Right ventricle myocardium inferior (tissue), 1 donor: ENCODE data around the gene MAST2. TPM values are rescaled to one million over a fixed set of nuclear protein-coding genes. Genes with fewer than 3 reads are reported as not detected.

Source experiments
- ATAC-seq: fragments of 200-7000 bp; cut with Tn5 transposase; one replicate; pipeline ENCODE4 v1.9.1; 2020; ENCODE audit warnings: mild to moderate bottlenecking, moderate library complexity
- DNase-seq: peaks from one replicate; pipeline ENCODE4 v3.0.0; 2021; ENCODE audit errors: missing footprints
- intact Hi-C: fragments of 100-400 bp; cut with DNase I; formaldehyde crosslinking; loops from one replicate; pipeline ENCODE4 v1.11.0; 2022
- total RNA-seq: library from RNA; stranded (reverse); fragmentation: NEBNext Ultra II Directional; extraction: Animal tissue kit (Norgen Biotek cat#: 25700); gene quantifications from one replicate; pipeline ENCODE4 v1.2.1, GENCODE V29; 2021
- donor health status: DM: no; HTN: yes; CAD: no; lungs with severe emphysema.

The MAST2 gene
- total RNA-seq, 1 donor from 2014 or later, result 100 TPM

DNA sequence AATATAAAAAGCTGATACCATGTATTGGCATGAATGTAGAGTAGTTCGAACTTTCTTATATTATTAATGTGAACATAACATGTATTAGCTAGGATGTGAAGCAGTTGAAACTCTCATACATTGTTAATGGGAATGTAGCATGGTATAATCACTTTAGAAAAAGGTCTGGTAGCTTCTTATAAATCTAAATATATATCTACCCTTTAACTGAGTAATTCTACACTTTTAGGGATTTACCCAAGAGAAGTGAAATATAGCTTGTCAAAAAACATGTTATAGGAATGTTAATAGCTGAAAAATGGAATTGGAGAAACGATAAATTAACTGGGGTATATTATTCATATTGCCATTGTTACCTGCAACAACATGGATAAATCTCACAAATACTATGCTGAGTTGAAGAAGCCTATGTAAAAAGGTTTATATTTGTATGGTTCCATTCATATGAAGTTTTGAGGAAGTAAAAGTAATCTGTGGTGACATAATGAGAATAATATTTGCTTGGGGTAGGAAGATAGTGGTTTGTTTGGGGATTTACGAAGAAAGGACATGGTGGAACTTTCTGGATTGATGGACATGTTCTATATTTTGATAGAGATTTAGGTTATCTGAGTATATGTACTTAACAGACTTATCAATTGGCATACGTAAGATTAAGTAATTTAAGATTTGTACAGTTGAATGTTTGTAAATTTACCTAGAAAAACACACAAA is 76.6 kb downstream of the MAST2 start:
- DNase-seq (no peak), ATAC-seq (no peak)
- intact Hi-C loops, result no loop called here

DNA sequence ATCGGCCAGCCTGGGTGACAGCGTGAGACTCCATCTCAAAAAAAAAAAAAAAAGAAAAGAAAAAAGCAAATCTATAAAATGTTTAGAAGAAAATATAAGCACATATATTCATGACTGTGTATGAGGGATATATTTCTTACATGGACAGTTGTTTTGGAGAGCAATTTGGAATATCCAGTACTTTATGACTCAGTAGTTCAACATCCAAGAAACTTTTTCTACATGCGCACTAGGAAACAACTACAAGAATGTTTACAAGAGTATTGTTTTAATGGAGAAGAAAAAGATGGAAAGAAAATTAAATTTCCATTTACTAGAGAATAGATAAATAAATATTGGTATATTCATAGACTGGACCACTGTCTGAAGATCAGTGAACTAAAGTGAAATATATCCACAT is 77.5 kb downstream of the MAST2 start:
- intact Hi-C loops, result no loop called here
- DNase-seq (no peak), ATAC-seq (no peak)

DNA sequence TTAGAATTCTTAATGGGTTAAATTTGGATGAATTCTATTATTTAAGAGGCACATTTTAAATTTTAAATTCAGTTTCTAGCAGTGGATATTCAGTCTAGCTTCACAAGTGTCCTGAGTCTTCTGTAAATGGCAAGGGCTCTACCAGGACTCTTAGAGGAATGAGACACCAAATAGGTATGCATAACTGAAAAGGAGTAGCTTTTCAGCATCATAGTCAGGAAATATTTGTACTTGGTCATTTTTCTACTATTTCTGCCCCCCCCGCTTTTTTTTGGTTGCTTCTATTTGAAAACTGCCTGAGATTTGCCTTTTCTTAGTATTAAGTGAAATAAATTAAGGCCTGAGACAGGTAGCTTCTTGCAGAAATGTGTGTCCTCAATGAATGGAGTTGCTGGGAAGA is 80.2 kb downstream of the MAST2 start:
- intact Hi-C loops, result no loop called here
- no peak for DNase-seq
- no peak for ATAC-seq

GRCh38 chr1:45884700-45885099 is 81.3 kb downstream of the MAST2 start:
- DNase-seq (no peak), ATAC-seq (no peak)
- intact Hi-C loops, result no loop called here

DNA sequence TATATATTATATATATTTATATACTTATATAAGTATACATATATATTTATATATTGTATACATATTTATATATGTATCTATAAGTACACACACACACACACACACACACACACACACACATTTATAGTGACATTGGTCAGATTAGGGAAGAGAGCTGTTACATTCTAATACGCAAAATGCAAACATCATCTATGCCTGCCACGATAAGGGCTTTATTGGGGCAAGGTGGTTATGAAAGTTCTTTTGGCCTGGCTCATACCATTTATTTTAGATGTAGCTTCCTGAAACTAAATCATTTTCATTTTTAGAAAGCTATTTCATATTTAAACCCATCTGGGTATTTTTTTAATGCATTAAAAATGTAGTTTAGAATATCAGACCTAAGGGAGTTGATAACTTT is 82.8 kb downstream of the MAST2 start:
- intact Hi-C loops, result no loop called here
- ATAC-seq (no peak), DNase-seq (no peak)

GRCh38 chr1:45887156-45887842 is 83.9 kb downstream of the MAST2 start:
- intact Hi-C loops, result no loop called here
- ATAC-seq, result no peak

DNA sequence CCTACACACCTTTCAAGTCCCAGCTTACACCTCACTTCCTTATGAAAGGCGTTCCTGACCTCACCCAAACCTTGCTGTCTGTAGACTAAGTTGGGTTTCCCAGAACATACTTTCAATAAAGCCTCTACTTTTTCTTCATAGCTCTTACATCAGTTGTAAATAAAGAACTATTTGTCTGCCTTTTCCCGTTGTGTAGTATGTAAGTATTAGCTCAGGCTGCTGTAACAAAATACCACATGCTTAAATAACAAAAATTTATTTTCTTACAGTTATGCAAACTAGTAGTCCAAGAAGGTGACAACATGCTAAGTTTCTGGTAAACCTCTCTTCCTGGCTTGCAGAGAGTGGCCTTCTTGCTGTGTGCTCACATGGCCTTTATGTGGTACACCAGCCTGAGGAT is 86.7 kb downstream of the MAST2 start:
- DNase-seq (no peak), ATAC-seq (no peak)
- intact Hi-C loops, result loop anchor here (10.0 kb wide), 1 partner anchor 295 kb away; no protein-coding TSS in a partner anchor

More at GRCh38 chr1:45887156-45887842, 83.9 kb downstream of the MAST2 start:
- no peak for DNase-seq

DNA sequence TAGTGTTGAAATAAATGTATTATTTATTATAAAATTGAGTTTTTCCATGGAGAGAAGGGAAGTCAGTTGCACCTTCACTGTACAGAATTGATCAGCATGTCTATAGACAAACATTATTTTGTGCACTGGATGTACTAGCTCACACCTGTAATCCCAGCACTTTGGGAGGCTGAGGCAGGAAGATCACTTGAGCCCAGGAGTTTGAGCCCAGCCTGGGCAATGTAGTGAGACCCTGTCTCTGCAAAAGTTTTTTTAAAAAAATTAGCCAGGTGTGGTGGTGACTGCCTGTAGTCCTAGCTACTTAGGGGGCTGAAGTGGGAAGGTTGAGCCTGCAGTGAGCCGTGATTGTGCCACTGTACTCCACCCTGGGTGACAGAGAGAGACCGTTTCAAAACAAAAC is 87.7 kb downstream of the MAST2 start:
- no peak for DNase-seq
- intact Hi-C loops, result loop anchor here (10.0 kb wide), 1 partner anchor 294 kb away; no protein-coding TSS in a partner anchor

GRCh38 chr1:45892068-45892785 is 88.8 kb downstream of the MAST2 start:
- ATAC-seq (peak; percentile 74), DNase-seq (no peak)
- intact Hi-C loops, result loop anchor here (10.0 kb wide), 1 partner anchor 293 kb away; no protein-coding TSS in a partner anchor

More for the DNA sequence above, 87.7 kb downstream of the MAST2 start:
- no peak for ATAC-seq

DNA sequence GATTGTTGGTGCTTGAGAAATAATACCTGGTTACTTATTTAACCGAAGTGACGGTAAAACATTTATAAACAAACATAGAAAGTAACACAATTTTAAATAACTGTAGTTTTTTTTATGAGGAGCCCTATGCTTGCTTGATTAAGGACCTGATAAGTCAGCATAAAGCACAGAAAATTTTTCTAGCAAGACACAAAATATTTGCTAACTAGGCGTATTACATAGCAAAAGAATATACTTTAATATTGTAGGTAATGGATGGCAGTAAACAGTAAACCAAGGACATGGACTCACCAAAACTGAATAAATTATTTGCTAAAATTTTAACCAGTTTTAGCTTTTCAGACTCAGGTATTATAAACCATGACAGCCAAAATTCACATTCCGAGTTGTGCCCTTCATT is 90.9 kb downstream of the MAST2 start:
- no peak for DNase-seq
- no peak for ATAC-seq
- intact Hi-C loops, result loop anchor here (10.0 kb wide), 1 partner anchor 290 kb away; no protein-coding TSS in a partner anchor

- intact Hi-C loops, result loop anchor here (10.0 kb wide), 1 partner anchor 290 kb away; no protein-coding TSS in a partner anchor
- DNase-seq (no peak), ATAC-seq (no peak)
These were observed 91.5 kb downstream of the MAST2 start for GRCh38 chr1:45894921-45895320.

GRCh38 chr1:45895406-45895805 is 92.0 kb downstream of the MAST2 start:
- DNase-seq (no peak), ATAC-seq (no peak)
- intact Hi-C loops, result loop anchor here (10.0 kb wide), 1 partner anchor 289 kb away; no protein-coding TSS in a partner anchor

GRCh38 chr1:45906883-45907282 is 103.5 kb downstream of the MAST2 start:
- intact Hi-C loops, result no loop called here
- no peak for ATAC-seq
- DNase-seq, result no peak

DNA sequence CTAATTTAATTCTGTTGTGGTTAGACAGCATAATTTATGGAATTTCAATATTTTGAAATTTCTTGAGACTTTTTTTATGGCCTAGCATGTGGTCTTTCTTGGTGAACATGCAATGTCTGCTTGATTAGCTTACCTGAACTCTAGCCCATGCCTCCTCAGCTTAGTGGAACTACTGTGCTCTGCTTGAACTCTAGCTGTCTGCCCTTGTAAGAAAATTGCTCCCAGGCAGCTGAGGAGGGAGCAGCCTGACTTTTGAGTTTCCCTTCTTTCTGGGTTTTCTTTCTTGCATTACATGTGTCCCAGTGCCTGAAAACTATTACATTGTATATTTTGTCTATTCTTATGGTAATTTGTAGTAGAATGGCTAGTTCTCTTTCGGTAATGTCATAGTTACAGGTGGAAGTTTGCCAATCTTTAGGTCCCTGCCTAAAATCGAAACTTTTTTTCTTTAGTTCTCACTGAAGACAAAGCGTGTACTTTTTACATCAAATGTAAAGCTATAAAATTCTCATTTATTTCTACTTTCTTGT is 105.3 kb downstream of the MAST2 start:
- no peak for ATAC-seq
- DNase-seq, result no peak
- intact Hi-C loops, result no loop called here

DNA sequence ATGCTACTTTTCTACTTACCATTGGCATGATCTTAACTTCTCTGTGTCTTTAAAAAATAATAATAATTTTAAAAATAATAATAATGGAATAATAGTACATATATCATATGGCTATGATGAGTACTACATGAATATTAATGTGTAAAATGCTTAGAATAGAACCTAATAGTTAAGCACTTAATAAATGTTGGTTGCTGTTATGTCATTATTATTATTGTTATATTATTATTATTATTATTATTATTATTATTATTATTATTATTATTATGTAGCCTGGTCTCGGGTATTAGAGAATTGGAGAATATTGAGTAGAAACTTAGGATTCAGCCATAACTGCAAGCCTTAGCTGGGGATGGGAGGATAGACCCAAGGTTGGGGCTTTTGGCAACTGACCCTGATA is 108.2 kb downstream of the MAST2 start:
- intact Hi-C loops, result no loop called here
- ATAC-seq (no peak), DNase-seq (no peak)

DNA sequence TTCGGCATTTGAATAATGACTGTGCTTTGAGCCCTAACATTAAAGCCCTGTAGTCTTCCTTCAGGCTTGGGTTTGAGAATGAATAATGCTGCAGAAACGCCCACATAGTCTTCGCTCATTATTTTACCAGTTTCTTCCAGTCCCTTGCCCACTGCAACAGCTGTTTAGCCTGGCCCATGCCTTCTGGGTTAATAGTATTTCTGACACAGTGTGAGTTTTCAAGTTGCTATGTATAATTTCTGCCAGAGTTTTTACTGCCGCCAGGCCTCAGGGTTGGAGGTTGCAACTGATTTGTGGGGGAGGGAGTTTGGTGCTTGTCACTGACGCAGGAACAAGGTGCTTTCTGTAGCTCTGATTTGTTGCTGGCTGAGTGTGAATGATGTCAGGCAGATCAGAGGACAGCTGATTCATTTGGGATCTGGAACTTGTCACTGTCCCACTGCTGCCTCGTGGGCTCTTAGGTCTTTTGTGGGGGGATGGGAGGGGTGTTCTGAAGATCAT is 109.8 kb downstream of the MAST2 start:
- intact Hi-C loops, result loop anchor here (1.0 kb wide), 1 partner anchor 115 kb away; no protein-coding TSS in a partner anchor
- ATAC-seq (peak; percentile 93), DNase-seq (no peak)

DNA sequence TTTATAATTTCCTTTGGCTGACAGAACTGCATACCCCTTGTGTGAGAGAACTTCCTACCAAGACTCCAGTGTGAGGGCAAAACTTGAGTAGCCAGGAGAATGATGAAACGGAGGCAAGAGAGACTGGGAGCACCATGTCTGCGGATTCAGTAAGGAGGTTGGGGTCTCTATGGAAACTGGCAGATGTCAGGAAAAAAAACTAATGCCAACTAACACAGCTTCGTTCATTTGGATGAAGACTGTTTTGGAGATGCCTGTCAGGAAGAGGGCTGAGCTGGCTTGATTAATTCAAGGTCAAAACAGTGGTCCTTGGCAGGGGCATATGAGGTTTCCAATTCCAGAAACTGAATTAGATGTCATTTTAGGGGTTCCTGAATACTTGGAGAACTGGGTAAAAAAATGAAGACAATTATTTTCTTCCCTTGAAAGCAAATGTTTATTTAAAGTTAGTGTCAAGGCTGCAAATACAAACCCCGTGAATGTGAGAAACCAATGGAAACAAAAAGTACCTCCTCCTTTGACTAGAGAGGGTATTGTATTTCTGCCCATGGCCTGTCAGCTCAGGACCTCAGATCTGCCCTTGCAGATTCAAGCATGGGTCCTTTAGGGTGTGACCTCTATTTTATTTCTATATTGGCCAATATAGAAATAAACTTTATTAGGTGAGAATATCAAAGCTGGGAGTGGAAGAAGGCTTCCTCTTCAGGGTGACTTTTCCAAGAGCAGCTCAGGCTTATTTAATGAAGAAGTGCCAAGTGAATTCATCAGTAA is 110.5 kb downstream of the MAST2 start:
- intact Hi-C loops, result loop anchor here (1.0 kb wide), 1 partner anchor 114 kb away; no protein-coding TSS in a partner anchor
- ATAC-seq (peak; percentile 71), DNase-seq (no peak)

DNA sequence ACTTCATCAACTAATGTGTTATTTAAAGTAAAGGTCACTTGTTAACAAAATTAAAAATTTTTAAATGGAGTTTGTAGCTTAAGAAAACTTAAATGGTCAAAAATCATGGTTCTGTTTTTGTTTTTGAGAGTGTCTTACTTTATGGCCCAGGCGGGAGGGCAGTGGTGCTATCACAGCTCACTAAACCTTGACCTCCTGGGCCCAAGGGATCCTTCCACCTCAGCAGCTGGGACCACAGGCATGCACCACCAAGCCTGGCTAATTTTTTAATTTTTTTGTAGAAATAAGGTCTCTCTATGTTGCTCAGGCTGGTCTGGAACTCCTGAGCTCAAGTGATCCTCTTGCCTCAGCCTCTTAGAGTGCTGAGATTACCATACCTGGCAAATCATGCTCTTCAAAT is 111.4 kb downstream of the MAST2 start:
- no peak for ATAC-seq
- intact Hi-C loops, result no loop called here
- DNase-seq, result no peak
